AG09309 (cell line): ENCODE measurements around the gene SLC25A51.

Experiments
- DNase-seq: peaks from one replicate; pipeline ENCODE4 v3.0.0-alpha.2; 2010; ENCODE audit warnings: low read depth
- H3K4me3 ChIP-seq: 2 replicates; pipeline ENCODE4 v1.5.1; 2011; ENCODE audit warnings: mild to moderate bottlenecking, low read depth, low read length, moderate library complexity; ENCODE audit not compliant: control insufficient read depth
- TF ChIP-seq, protein P1 (sequence below): IDR thresholded peaks from 2 replicates; pipeline ENCODE4 v1.5.1; 2011; ENCODE audit warnings: mild to moderate bottlenecking, low read depth, low read length, inconsistent platforms; ENCODE audit not compliant: insufficient read depth, control insufficient read depth; ENCODE audit errors: missing control alignments

The SLC25A51 gene

DNA sequence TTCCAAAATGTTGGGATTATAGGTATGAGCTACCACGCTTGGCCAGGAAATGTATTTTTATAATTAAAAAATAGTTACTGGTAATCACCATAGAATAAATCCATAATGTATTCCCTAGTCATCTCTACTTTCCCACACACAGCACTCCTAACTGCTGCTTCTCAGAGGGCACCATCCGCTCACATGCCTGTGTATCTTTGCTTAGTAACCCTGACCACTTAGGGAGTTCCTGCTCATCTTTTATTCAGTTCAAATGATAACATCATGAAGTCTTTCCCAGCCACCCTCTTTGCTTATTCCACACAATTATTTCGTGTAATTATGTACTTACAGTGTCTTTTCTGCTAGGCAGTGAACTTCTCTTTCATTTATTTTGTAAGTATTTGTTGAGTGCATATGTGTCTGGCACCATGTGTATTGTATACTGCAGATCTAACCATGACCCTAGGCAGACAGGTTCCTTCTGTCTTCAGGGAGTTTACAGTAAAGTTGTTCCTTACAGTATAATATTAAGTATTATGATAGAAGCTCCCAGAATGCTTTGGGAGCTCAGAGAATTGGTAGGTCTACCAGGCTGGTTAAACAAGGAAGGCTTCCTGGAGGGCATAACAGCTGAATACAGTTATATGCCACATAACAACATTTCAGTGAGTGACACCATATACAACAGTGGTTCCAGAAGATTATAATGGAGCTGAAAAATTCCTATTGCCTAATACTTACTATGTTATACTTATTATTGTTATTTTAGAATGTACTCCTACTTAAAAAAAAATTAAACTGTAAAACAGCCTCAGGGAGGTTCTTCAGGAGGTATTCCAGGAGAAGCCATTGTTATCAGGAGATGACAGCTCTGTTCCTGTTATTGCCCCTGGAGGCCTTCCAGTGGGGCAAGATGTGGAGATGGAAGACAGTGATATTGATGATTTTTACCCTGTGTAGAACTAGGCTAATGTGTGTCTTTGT lies 64.1 kb downstream of the SLC25A51 start:
- DNase-seq: no peak
- TF ChIP-seq, protein P1, sequence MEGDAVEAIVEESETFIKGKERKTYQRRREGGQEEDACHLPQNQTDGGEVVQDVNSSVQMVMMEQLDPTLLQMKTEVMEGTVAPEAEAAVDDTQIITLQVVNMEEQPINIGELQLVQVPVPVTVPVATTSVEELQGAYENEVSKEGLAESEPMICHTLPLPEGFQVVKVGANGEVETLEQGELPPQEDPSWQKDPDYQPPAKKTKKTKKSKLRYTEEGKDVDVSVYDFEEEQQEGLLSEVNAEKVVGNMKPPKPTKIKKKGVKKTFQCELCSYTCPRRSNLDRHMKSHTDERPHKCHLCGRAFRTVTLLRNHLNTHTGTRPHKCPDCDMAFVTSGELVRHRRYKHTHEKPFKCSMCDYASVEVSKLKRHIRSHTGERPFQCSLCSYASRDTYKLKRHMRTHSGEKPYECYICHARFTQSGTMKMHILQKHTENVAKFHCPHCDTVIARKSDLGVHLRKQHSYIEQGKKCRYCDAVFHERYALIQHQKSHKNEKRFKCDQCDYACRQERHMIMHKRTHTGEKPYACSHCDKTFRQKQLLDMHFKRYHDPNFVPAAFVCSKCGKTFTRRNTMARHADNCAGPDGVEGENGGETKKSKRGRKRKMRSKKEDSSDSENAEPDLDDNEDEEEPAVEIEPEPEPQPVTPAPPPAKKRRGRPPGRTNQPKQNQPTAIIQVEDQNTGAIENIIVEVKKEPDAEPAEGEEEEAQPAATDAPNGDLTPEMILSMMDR: no peak

More for the DNA sequence above, 64.1 kb downstream of the SLC25A51 start:
- no peak overlapping the region for H3K4me3 ChIP-seq
